ENCODE results near the gene REC8.

GRCh38 chr14:24126939-24127338 lies 44.9 kb upstream of the REC8 start:
- TF ChIP-seq EZH2 (IDR thresholded peaks at IDR 0.05): no peak
- TF ChIP-seq CTCF (IDR thresholded peaks at IDR 0.05): no peak
- no peak for TF ChIP-seq EZH2phosphoT487 (IDR thresholded peaks at IDR 0.05)

Data from neural progenitor cell (in vitro differentiated cells).